ENCODE results near the gene CAD. TPM values are rescaled to one million over a fixed set of nuclear protein-coding genes. Genes with fewer than 3 reads are reported as not detected.
"Not testable (repeated sequence)": the region's sequence is repeated elsewhere in the genome, so short reads cannot be mapped to it uniquely, and the experiment has no call there.

CAD gene
- total and polyA plus RNA-seq, 4 donors = 6.3 to 23.2 (median 13.5) TPM

GRCh38 chr2:27175781-27176180 is 41.4 kb upstream of the CAD start:
- not testable (repeated sequence) for H3K36me3 ChIP-seq (ENCODE audit: control insufficient read depth in 4 of 4, insufficient read depth in 3 of 4, low read depth in 1 of 4, low read length in 3 of 4); DNase-seq (ENCODE audit: low spot score); H3K4me3 ChIP-seq (ENCODE audit: low read depth in 1 of 3, low read length in 3 of 3); H3K9me3 ChIP-seq (ENCODE audit: control insufficient read depth in 4 of 4, low read length in 3 of 4); H3K9ac ChIP-seq (ENCODE audit: low read depth in 1 of 2, low read length in 2 of 2); H3K27ac ChIP-seq (ENCODE audit: low read depth in 1 of 2, low read length in 2 of 2); H3K27me3 ChIP-seq (ENCODE audit: control insufficient read depth in 4 of 4, insufficient read depth in 4 of 4, low read length in 3 of 4)
- H3K4me1 ChIP-seq (ENCODE audit: control insufficient read depth in 4 of 4, insufficient read depth in 4 of 4, low read length in 3 of 4) = peaks cover 3 to 24% (median 14%) of the 10 kb centered on the region in 4 donors
- WGBS = 95% methylated on average over 4 of the region's 4 CpGs

GRCh38 chr2:27177441-27178351 is 39.5 kb upstream of the CAD start:
- H3K4me3 ChIP-seq (ENCODE audit: low read depth in 1 of 3, low read length in 3 of 3) = no peak overlapping the region
- H3K9ac ChIP-seq (ENCODE audit: low read depth in 1 of 2, low read length in 2 of 2) = no peak overlapping the region
- H3K27me3 ChIP-seq (ENCODE audit: control insufficient read depth in 4 of 4, insufficient read depth in 4 of 4, low read length in 3 of 4) = no peaks in the 10 kb centered on the region
- H3K36me3 ChIP-seq (ENCODE audit: control insufficient read depth in 4 of 4, insufficient read depth in 3 of 4, low read depth in 1 of 4, low read length in 3 of 4) = no peaks in the 10 kb centered on the region
- no peaks in the 10 kb centered on the region for H3K9me3 ChIP-seq (ENCODE audit: control insufficient read depth in 4 of 4, low read length in 3 of 4)
- 39% methylated on average over 15 of the region's 15 CpGs for WGBS
- peaks cover 10 to 20% (median 17%) of the 10 kb centered on the region in 4 donors for H3K4me1 ChIP-seq (ENCODE audit: control insufficient read depth in 4 of 4, insufficient read depth in 4 of 4, low read length in 3 of 4)
- no peak for DNase-seq (ENCODE audit: low spot score)
- H3K27ac ChIP-seq (ENCODE audit: low read depth in 1 of 2, low read length in 2 of 2) = peak overlapping the region; percentile 56 to 97
- TF ChIP-seq HNF4G (IDR thresholded peaks at IDR 0.05) (peak; percentile 36), FOXA1 (IDR thresholded peaks at IDR 0.05) (peak; percentile 47), CTCF (IDR thresholded peaks at IDR 0.05; ENCODE audit: low read depth, low read length, missing input control) (no peak), RAD21 (IDR thresholded peaks at IDR 0.05) (peak; percentile 19 to 40), FOXA2 (IDR thresholded peaks at IDR 0.05) (peak; percentile 50), HNF4A (conservative IDR thresholded peaks at IDR 0.05) (peak; percentile 86 to 90), NR2F2 (IDR thresholded peaks at IDR 0.05) (no peak), GABPA (IDR thresholded peaks at IDR 0.05 in 1 of 2, conservative IDR thresholded peaks at IDR 0.05 in 1 of 2) (no peak), RXRA (IDR thresholded peaks at IDR 0.05) (peak; percentile 51 to 91), TAF1 (conservative IDR thresholded peaks at IDR 0.05) (no peak), ZBTB33 (IDR thresholded peaks at IDR 0.05) (peak; percentile 57), SP1 (IDR thresholded peaks at IDR 0.05) (peak; percentile 85), EGR1 (IDR thresholded peaks at IDR 0.05; ENCODE audit: low read depth in 2 of 2) (peak in 1 of 2 donors; percentile 45), MAX (IDR thresholded peaks at IDR 0.05) (peak; percentile 72), REST (IDR thresholded peaks at IDR 0.05) (peak; percentile 18), JUND (IDR thresholded peaks at IDR 0.05) (peak in 1 of 2 donors; percentile 85), YY1 (IDR thresholded peaks at IDR 0.05) (peak; percentile 90), ATF3 (IDR thresholded peaks at IDR 0.05) (peak; percentile 37)

All from liver (tissue), 9 donors.